WTC11 (cell line): ENCODE measurements around the gene CEP250. TPM values are rescaled to one million over a fixed set of nuclear protein-coding genes. Genes with fewer than 3 reads are reported as not detected.

ENCODE experiments used
- ATAC-seq: fragments of 200-7000 bp; cut with Tn5 transposase; 2 replicates; pipeline ENCODE4 v1.10.0; 2021; ENCODE audit warnings: mild to moderate bottlenecking, moderate library complexity
- CTCF ChIA-PET: fragments of 300-600 bp; sonication (Branson Sonifier 250); formaldehyde crosslinking; loops from one replicate; lab custom pipeline; 2021; ENCODE audit warnings: antibody characterized with exemption; lab: Charles Lee
- POLR2A ChIA-PET: fragments of 350-600 bp; sonication (Branson Sonifier 250); formaldehyde crosslinking; loops from one replicate; lab custom pipeline; 2021; ENCODE audit warnings: antibody characterized with exemption; lab: Charles Lee
- DNase-seq: peaks from one replicate; pipeline ENCODE4 v3.0.0; 2021; ENCODE audit warnings: low spot score
- H3K27ac Mint-ChIP-seq: 2 replicates; pipeline ENCODE4 v1.8.0; 2021; ENCODE audit warnings: mixed read lengths
- H3K27me3 Mint-ChIP-seq: 2 replicates; pipeline ENCODE4 v1.8.0; 2021; ENCODE audit warnings: low read depth, mild to moderate bottlenecking, moderate library complexity, mixed read lengths
- H3K36me3 Mint-ChIP-seq: 2 replicates; pipeline ENCODE4 v1.8.0; 2021; ENCODE audit warnings: mixed read lengths
- H3K4me1 Mint-ChIP-seq: 2 replicates; pipeline ENCODE4 v1.8.0; 2022; ENCODE audit warnings: mixed read lengths
- H3K4me3 Mint-ChIP-seq: 2 replicates; pipeline ENCODE4 v1.8.0; 2021; ENCODE audit warnings: mild to moderate bottlenecking, moderate library complexity, mixed read lengths
- H3K9me3 Mint-ChIP-seq: 2 replicates; pipeline ENCODE4 v1.8.0; 2021; ENCODE audit warnings: mixed read lengths
- ARID4B ChIP-seq: sonication (generic); formaldehyde crosslinking; IDR thresholded peaks from 2 replicates; pipeline ENCODE4 v1.8.0; 2023; ENCODE audit warnings: missing genetic modification reagents, mild to moderate bottlenecking, borderline replicate concordance
- CBFB ChIP-seq: sonication (generic); formaldehyde crosslinking; IDR thresholded peaks from 2 replicates; pipeline ENCODE4 v1.8.1; 2022; ENCODE audit warnings: mild to moderate bottlenecking, low read depth, missing genetic modification reagents
- E2F5 ChIP-seq: sonication (generic); formaldehyde crosslinking; IDR thresholded peaks from 2 replicates; pipeline ENCODE4 v1.8.1; 2022; ENCODE audit warnings: mild to moderate bottlenecking, moderate library complexity, missing genetic modification reagents
- EMX1 ChIP-seq: fragments of 250-450 bp; sonication (Bioruptor Pico); IDR thresholded peaks from 2 replicates; pipeline ENCODE4 v1.8.0; 2021; ENCODE audit warnings: mild to moderate bottlenecking
- ETV6 ChIP-seq: sonication (generic); formaldehyde crosslinking; IDR thresholded peaks from 2 replicates; pipeline ENCODE4 v1.8.1; 2022; ENCODE audit warnings: mild to moderate bottlenecking, missing genetic modification reagents
- FOXJ3 ChIP-seq: sonication (generic); formaldehyde crosslinking; IDR thresholded peaks from 2 replicates; pipeline ENCODE4 v1.9.0; 2021; ENCODE audit warnings: missing genetic modification reagents, mild to moderate bottlenecking, borderline replicate concordance
- FOXP4 ChIP-seq: sonication (generic); formaldehyde crosslinking; IDR thresholded peaks from 2 replicates; pipeline ENCODE4 v1.8.0; 2022; ENCODE audit warnings: mild to moderate bottlenecking, missing genetic modification reagents
- IRF2 ChIP-seq: sonication (generic); formaldehyde crosslinking; IDR thresholded peaks from 2 replicates; pipeline ENCODE4 v1.8.0; 2022; ENCODE audit warnings: low read depth, missing genetic modification reagents, borderline replicate concordance
- KAT7 ChIP-seq: sonication (generic); formaldehyde crosslinking; IDR thresholded peaks from 2 replicates; pipeline ENCODE4 v1.8.1; 2023; ENCODE audit warnings: missing genetic modification reagents, mild to moderate bottlenecking, borderline replicate concordance
- NFATC4 ChIP-seq: fragments of 250-450 bp; sonication (Bioruptor Pico); IDR thresholded peaks from 2 replicates; pipeline ENCODE4 v1.9.0; 2021; ENCODE audit warnings: mild to moderate bottlenecking
- PREB ChIP-seq: sonication (generic); formaldehyde crosslinking; IDR thresholded peaks from 2 replicates; pipeline ENCODE4 v1.8.1; 2022; ENCODE audit warnings: mild to moderate bottlenecking, missing genetic modification reagents, moderate library complexity, borderline replicate concordance
- PRRX2 ChIP-seq: fragments of 250-450 bp; sonication (Bioruptor Pico); IDR thresholded peaks from 2 replicates; pipeline ENCODE4 v1.8.0; 2021; ENCODE audit warnings: mild to moderate bottlenecking
- RORB ChIP-seq: fragments of 250-450 bp; sonication (Bioruptor Pico); IDR thresholded peaks from 2 replicates; pipeline ENCODE4 v1.9.0; 2021; ENCODE audit warnings: mild to moderate bottlenecking
- TP53 ChIP-seq: sonication (generic); formaldehyde crosslinking; IDR thresholded peaks from 2 replicates; pipeline ENCODE4 v1.8.1; 2023; ENCODE audit warnings: mild to moderate bottlenecking, missing genetic modification reagents
- ZBTB43 ChIP-seq: sonication (generic); formaldehyde crosslinking; IDR thresholded peaks from 2 replicates; pipeline ENCODE4 v1.8.1; 2023; ENCODE audit warnings: mild to moderate bottlenecking, missing genetic modification reagents
- ZNF219 ChIP-seq: sonication (generic); formaldehyde crosslinking; IDR thresholded peaks from 2 replicates; pipeline ENCODE4 v1.8.0; 2023; ENCODE audit warnings: missing genetic modification reagents, mild to moderate bottlenecking, borderline replicate concordance
- ZNF263 ChIP-seq: sonication (generic); formaldehyde crosslinking; IDR thresholded peaks from 2 replicates; pipeline ENCODE4 v1.8.1; 2022; ENCODE audit warnings: low read depth, mild to moderate bottlenecking, moderate library complexity, missing genetic modification reagents
- ZNF317 ChIP-seq: sonication (generic); formaldehyde crosslinking; IDR thresholded peaks from 2 replicates; pipeline ENCODE4 v1.8.1; 2023; ENCODE audit warnings: low read depth, mild to moderate bottlenecking, moderate library complexity, missing genetic modification reagents, borderline replicate concordance
- ZNF671 ChIP-seq: fragments of 250-450 bp; sonication (Bioruptor Pico); IDR thresholded peaks from 2 replicates; pipeline ENCODE4 v1.8.0; 2021; ENCODE audit warnings: mild to moderate bottlenecking
- total RNA-seq: library from RNA; stranded (reverse); gene quantifications from 3 replicates; pipeline ENCODE4 v1.2.3, GENCODE V29; 2021

The CEP250 gene
- total RNA-seq, 1 experiment from 2014 or later: 63.1 TPM

- TF ChIP-seq FOXP4 (CRISPR knock-in tag) (no peak), CBFB (CRISPR knock-in tag) (no peak)
These were observed 36.4 kb downstream of the CEP250 start (continued) for GRCh38 chr20:35491823-35492222.

- CTCF ChIA-PET: no interaction called here
- Mint-ChIP-seq H3K9me3 (no peaks in the 10 kb centered on the region), H3K27me3 (no peaks in the 10 kb centered on the region), H3K4me3 (no peak overlapping the region), H3K36me3 (peaks cover 66% of the 10 kb centered on the region), H3K4me1 (no peaks in the 10 kb centered on the region), H3K27ac (no peak overlapping the region)
- ATAC-seq (no peak), DNase-seq (no peak)
- TF ChIP-seq RORB (CRISPR knock-in tag) (no peak), E2F5 (CRISPR knock-in tag) (no peak), PREB (CRISPR knock-in tag) (no peak), ZNF263 (CRISPR knock-in tag) (no peak), ZNF219 (no peak), PRRX2 (CRISPR knock-in tag) (no peak), ZBTB43 (CRISPR knock-in tag) (no peak), EMX1 (CRISPR knock-in tag) (no peak), ZNF671 (no peak), TP53 (CRISPR knock-in tag) (no peak), FOXJ3 (CRISPR knock-in tag) (no peak), NFATC4 (CRISPR knock-in tag) (no peak), ETV6 (CRISPR knock-in tag) (no peak), ARID4B (no peak), ZNF317 (CRISPR knock-in tag) (no peak), KAT7 (no peak), IRF2 (CRISPR knock-in tag) (no peak)
- POLR2A ChIA-PET: no interaction called here
These were observed 37.0 kb downstream of the CEP250 start for GRCh38 chr20:35492352-35492751.
